ENCODE results near the gene IKZF2.

GRCh38 chr2:213002383-213002782 is 149.0 kb downstream of the IKZF2 start:
- TF ChIP-seq CTCF (IDR thresholded peaks at IDR 0.05): no peak
- no peak for TF ChIP-seq POLR2AphosphoS5 (IDR thresholded peaks at IDR 0.05; ENCODE audit: low read depth, low read length)
- TF ChIP-seq REST (IDR thresholded peaks at IDR 0.05; ENCODE audit: insufficient read depth in 1 of 2, low read depth in 2 of 2, low read length in 1 of 2): no peak
- no peak for TF ChIP-seq SIN3A (IDR thresholded peaks at IDR 0.05; ENCODE audit: borderline replicate concordance, insufficient read depth, low read depth, low read length)
- TF ChIP-seq TCF7L2 (IDR thresholded peaks at IDR 0.05; ENCODE audit: low read depth, low read length): no peak
